Activated CD8-positive, alpha-beta T cell treated with anti-CD3 and anti-CD28 coated beads, Interleukin-2, amount 10 ng/mL, durations not matched to agents 7 days and 5 days (primary cell): Measurements from ENCODE around the gene RBBP5. TPM values are rescaled to one million over a fixed set of nuclear protein-coding genes. Genes with fewer than 3 reads are reported as not detected.
"Not testable (repeated sequence)": the region's sequence is repeated elsewhere in the genome, so short reads cannot be mapped to it uniquely, and the experiment has no call there.

Source experiments
- ATAC-seq: fragments of 150-1000 bp; cut with Tn5 transposase; one replicate; pipeline ENCODE4 v1.10.0; 2021; ENCODE audit warnings: moderate library complexity
- CTCF ChIA-PET: fragments of 350-600 bp; sonication (Branson Sonifier 250); formaldehyde crosslinking; loops from one replicate; lab custom pipeline; 2021; ENCODE audit warnings: antibody characterized with exemption; lab: Charles Lee
- POLR2A ChIA-PET: fragments of 350-600 bp; sonication (Branson Sonifier 250); formaldehyde crosslinking; loops from one replicate; lab custom pipeline; 2021; ENCODE audit warnings: antibody characterized with exemption; lab: Charles Lee
- DNase-seq: peaks from one replicate; pipeline ENCODE4 v3.0.0-alpha.2; 2020
- H3K27ac Mint-ChIP-seq: one replicate; pipeline ENCODE4 v1.8.0; 2021; ENCODE audit warnings: mild to moderate bottlenecking, mixed read lengths
- H3K27me3 Mint-ChIP-seq: one replicate; pipeline ENCODE4 v1.8.0; 2021; ENCODE audit warnings: low read depth, mixed read lengths
- H3K36me3 Mint-ChIP-seq: one replicate; pipeline ENCODE4 v1.8.0; 2021; ENCODE audit warnings: low read depth, mixed read lengths
- H3K4me1 Mint-ChIP-seq: one replicate; pipeline ENCODE4 v1.8.0; 2021; ENCODE audit warnings: low read depth, mixed read lengths
- H3K4me3 Mint-ChIP-seq: one replicate; pipeline ENCODE4 v1.8.0; 2021; ENCODE audit warnings: mild to moderate bottlenecking, mixed read lengths
- H3K9me3 Mint-ChIP-seq: one replicate; pipeline ENCODE4 v1.8.0; 2022; ENCODE audit warnings: mixed read lengths; ENCODE audit not compliant: insufficient read depth
- total RNA-seq, 2 experiments: library from RNA; stranded (reverse); gene quantifications; one replicate each; pipeline ENCODE4 v1.2.3, GENCODE V29; 2021

The RBBP5 gene, protein sequence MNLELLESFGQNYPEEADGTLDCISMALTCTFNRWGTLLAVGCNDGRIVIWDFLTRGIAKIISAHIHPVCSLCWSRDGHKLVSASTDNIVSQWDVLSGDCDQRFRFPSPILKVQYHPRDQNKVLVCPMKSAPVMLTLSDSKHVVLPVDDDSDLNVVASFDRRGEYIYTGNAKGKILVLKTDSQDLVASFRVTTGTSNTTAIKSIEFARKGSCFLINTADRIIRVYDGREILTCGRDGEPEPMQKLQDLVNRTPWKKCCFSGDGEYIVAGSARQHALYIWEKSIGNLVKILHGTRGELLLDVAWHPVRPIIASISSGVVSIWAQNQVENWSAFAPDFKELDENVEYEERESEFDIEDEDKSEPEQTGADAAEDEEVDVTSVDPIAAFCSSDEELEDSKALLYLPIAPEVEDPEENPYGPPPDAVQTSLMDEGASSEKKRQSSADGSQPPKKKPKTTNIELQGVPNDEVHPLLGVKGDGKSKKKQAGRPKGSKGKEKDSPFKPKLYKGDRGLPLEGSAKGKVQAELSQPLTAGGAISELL
- 10 to 100 TPM; 20.3 to 22.0 TPM for total RNA-seq

DNA sequence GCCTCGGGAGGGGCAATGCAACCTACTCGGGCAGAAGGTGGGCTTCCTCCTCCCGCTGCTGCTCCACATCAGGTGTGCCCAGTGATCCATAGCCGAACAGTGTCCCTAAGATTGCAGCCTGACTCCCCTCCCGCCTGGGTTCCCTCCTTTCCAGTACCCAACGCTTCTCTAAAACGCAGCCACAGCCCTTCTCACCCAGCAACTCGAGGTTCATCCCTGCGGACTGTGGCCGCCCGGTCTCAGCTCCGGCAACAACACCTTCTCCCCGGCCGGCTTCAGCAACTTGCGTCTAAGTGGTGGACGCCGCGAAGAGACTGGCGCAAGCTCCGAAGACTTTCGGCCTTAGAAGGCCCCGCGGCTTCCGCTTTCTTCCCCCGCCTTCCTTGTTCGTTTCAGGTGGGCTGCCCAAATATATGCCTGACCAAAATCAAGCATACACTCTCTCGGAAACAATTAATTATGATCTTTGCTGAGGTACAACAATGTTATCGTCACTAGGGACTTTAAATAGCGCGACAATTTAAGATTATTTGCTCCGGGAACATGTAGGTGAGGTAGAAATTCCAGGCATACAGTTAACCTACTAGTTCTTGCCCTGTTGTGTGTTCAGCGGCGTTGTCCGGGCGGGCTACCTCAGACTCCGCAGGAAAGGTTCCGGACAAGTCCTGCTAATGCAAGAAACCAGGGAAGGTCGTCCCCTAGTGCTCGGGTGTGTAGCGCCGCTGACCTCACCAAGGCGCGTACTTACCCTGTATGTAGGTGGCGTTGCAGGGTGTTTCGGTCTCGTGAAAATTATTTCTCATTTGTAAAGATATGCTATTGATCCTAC is at the start of gene RBBP5:
Gene RBBP5, minus strand, starts transcription at position 319 of the 829 bp plus-strand sequence. Its CDS starts 105 bp downstream, at position 214.
- Mint-ChIP-seq H3K36me3 (peaks cover 14% of the 10 kb centered on the region), H3K4me1 (peaks cover 39% of the 10 kb centered on the region), H3K4me3 (peak within 1 kb of the TSS; percentile 96), H3K27ac (peak within 1 kb of the TSS; percentile 99), H3K27me3 (no peaks in the 10 kb centered on the region), H3K9me3 (no peaks in the 10 kb centered on the region)
- ChIA-PET CTCF (interaction anchor here (0.6 to 5.4 kb wide), 24 partner anchors 9 to 315 kb away, joined by 3 to 46 read pairs (median 4); partner anchors contain the start of genes DSTYK and TMCC2), POLR2A (interaction anchor here (0.6 to 1.6 kb wide), 10 partner anchors 10 to 134 kb away, joined by 3 to 8 read pairs (median 4); partner anchors contain the start of gene DSTYK)
- ATAC-seq (peak; percentile 98), DNase-seq (peak; percentile 96)

DNA sequence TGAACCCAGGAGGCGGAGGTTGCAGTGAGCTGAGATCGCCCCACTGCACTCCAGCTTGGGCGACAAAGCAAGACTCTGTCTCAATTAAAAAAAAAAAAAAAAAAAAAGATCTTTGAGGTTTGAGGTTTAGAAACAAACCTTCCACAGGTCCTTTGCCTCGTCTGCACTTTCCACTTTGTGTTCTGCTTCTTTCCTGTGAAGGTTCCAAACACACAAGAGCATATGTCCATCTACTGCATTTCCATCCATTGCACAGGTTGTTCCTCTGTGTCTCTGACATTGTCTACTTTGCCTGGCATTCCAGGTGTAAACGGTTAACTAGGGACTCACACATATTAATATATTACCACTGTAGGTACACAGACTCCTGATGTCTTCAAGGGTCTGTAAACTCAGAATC is 49.6 kb upstream of the RBBP5 start:
- H3K27ac Mint-ChIP-seq, result peak overlapping the region; percentile 9
- H3K27me3 Mint-ChIP-seq, result no peaks in the 10 kb centered on the region
- ATAC-seq, result peak; percentile 65
- no peaks in the 10 kb centered on the region for H3K9me3 Mint-ChIP-seq
- ChIA-PET POLR2A (interaction anchor here (1.5 kb wide), 1 partner anchor 49 kb away, joined by 4 read pairs; the partner anchor contains the start of gene RBBP5), CTCF (interaction anchor here (0.8 to 2.1 kb wide), 4 partner anchors 14 to 84 kb away, joined by 3 to 9 read pairs (median 5); no protein-coding TSS in a partner anchor)
- peaks cover 32% of the 10 kb centered on the region for H3K4me1 Mint-ChIP-seq
- H3K36me3 Mint-ChIP-seq, result peaks cover 44% of the 10 kb centered on the region
- peak overlapping the region; percentile 48 for H3K4me3 Mint-ChIP-seq
- DNase-seq, result peak; percentile 29

DNA sequence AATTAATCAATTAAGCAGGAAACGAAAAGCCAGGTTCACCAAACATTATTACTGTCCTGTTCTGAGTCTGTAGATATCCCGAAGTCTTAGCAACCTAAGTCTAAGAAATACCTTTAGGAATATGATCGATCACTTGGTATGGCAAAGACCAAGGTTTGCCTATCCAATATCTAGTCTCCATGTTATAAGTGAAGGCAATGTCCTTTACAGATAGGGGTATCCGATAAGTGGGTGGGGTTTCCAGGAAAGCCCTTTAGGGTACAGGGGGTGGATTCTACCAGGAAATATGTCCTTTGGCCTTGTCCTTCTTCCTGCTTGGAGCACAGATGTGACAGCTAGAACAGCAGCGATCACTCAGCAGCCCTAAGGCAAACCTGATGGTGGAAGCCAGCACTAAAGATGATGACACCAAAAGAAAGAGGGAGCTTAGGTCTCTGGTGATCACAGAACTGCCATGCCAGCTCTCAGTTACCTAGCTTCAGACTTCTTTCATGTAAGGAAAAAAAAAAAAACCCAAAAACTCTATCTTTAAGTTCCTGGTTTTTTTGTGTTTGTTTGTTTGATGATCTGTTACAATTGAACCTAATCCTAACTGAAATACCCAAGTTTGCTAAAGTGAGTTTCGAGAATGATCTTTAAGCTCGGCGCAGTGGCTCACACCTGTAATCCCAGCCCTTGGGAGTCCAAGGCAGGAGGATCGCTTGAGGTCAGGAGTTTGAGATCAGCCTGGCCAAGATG is 48.9 kb upstream of the RBBP5 start:
- ChIA-PET POLR2A (interaction anchor here (1.5 kb wide), 1 partner anchor 48 kb away, joined by 4 read pairs; the partner anchor contains the start of gene RBBP5), CTCF (interaction anchor here (0.8 to 2.1 kb wide), 4 partner anchors 15 to 85 kb away, joined by 3 to 9 read pairs (median 5); no protein-coding TSS in a partner anchor)
- no peak overlapping the region for H3K27ac Mint-ChIP-seq
- peak overlapping the region; percentile 48 for H3K4me3 Mint-ChIP-seq
- H3K36me3 Mint-ChIP-seq, result peaks cover 44% of the 10 kb centered on the region
- DNase-seq, result no peak
- ATAC-seq, result no peak
- peaks cover 32% of the 10 kb centered on the region for H3K4me1 Mint-ChIP-seq
- no peaks in the 10 kb centered on the region for H3K27me3 Mint-ChIP-seq
- H3K9me3 Mint-ChIP-seq, result no peaks in the 10 kb centered on the region

DNA sequence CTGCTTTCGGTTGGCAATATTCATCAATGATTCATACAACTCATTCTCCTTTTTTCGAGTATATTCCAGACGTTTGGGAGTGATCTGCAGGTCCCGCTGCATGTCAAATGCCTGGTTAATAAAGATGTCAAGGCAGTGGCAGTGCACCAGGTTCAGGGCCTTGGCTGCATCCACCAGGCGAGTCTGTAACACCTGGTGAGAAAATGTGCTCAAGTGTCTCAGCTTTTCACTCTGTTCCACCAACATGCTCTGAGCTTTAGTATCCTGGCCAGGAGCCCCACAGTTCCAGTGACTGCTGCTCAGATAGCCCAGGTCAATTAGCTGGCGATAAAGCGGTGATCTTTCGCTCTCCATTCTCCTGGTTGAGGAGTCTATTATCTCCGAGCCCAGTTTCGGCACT is 47.5 kb upstream of the RBBP5 start:
- Mint-ChIP-seq H3K27me3 (no peaks in the 10 kb centered on the region), H3K36me3 (peaks cover 49% of the 10 kb centered on the region), H3K27ac (peak overlapping the region; percentile 22), H3K4me3 (no peak overlapping the region), H3K4me1 (peaks cover 32% of the 10 kb centered on the region), H3K9me3 (no peaks in the 10 kb centered on the region)
- no peak for DNase-seq
- CTCF ChIA-PET, result interaction anchor here (1.5 kb wide), 2 partner anchors 86 to 180 kb away, joined by 3 read pairs; no protein-coding TSS in a partner anchor
- no peak for ATAC-seq
- POLR2A ChIA-PET, result no interaction called here

DNA sequence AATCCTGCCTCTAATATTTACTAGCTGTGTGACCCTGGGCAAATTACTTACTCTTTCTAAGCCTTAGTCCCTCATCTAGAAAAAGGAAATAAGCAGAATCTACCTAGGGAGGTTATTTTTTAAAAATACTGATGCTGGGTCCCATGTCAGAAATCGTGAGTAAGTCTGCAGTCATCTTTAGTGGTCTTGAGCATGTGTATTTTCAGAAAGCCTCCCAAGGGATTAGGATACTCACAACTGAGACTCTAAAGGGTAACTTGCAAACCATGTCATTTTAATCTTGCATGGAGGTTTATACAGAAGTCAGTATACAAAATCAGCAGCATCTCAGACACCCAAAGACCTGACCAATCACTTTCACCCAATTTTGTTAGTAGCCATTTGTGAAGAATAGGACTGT is 46.5 kb upstream of the RBBP5 start:
- ATAC-seq (no peak), DNase-seq (no peak)
- ChIA-PET CTCF (interaction anchor here (1.3 to 1.5 kb wide), 2 partner anchors 11 to 179 kb away, joined by 3 read pairs; no protein-coding TSS in a partner anchor), POLR2A (no interaction called here)
- H3K36me3 Mint-ChIP-seq, result peaks cover 57% of the 10 kb centered on the region
- H3K4me3 Mint-ChIP-seq, result no peak overlapping the region
- no peak overlapping the region for H3K27ac Mint-ChIP-seq
- H3K9me3 Mint-ChIP-seq, result no peaks in the 10 kb centered on the region
- no peaks in the 10 kb centered on the region for H3K27me3 Mint-ChIP-seq
- peaks cover 38% of the 10 kb centered on the region for H3K4me1 Mint-ChIP-seq

DNA sequence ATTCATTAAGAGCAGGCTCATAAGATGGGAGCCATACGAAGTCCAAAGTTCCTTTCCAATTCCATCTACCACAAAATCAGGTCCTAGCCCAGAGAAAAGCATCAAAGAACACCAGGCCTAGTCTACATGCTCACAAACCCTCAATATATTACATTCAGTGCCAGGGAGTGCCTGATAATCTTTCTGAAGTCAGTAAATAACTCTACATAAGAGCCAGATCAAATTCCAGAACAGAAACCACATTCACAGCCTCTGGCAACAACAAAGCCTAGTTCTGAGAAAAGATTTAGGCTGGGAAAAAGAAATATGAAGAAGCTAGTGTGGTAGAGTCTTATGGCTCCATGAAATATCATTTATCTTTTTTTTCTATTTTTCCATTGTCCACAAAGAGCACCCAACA is 40.5 kb upstream of the RBBP5 start:
- Mint-ChIP-seq H3K4me3 (no peak overlapping the region), H3K4me1 (peaks cover 14% of the 10 kb centered on the region), H3K27ac (no peak overlapping the region), H3K27me3 (no peaks in the 10 kb centered on the region), H3K36me3 (peaks cover 68% of the 10 kb centered on the region), H3K9me3 (no peaks in the 10 kb centered on the region)
- ChIA-PET POLR2A (no interaction called here), CTCF (interaction anchor here (0.9 kb wide), 1 partner anchor 94 kb away, joined by 3 read pairs; no protein-coding TSS in a partner anchor)
- no peak for DNase-seq
- ATAC-seq, result no peak

DNA sequence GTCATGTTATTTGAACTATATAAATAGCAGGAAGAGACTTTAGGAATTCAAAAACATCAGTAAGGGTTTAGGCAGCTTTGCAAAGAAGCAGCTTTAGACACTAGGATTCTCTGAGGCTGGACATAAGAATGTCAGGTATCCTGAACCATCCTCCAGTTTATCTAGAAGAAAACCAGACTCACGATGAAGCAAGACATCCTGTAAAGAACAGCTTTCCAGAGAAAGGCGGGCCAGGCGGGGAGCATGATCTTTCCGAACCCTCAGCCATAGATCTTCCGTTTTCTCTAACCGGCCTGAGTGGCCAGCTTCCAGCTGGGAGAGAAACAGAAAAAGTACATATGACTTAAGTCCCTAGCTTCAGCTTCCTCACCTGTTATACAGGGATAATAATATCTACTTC is 39.3 kb upstream of the RBBP5 start:
- H3K27me3 Mint-ChIP-seq, result no peaks in the 10 kb centered on the region
- DNase-seq (no peak), ATAC-seq (no peak)
- ChIA-PET POLR2A (interaction anchor here (0.6 to 1.1 kb wide), 2 partner anchors 10 to 50 kb away, joined by 3 to 4 read pairs; no protein-coding TSS in a partner anchor), CTCF (interaction anchor here (0.7 to 0.8 kb wide), 2 partner anchors 16 to 19 kb away, joined by 3 read pairs; no protein-coding TSS in a partner anchor)
- H3K4me3 Mint-ChIP-seq, result no peak overlapping the region
- peak overlapping the region; percentile 33 for H3K27ac Mint-ChIP-seq
- H3K36me3 Mint-ChIP-seq, result peaks cover 77% of the 10 kb centered on the region
- H3K9me3 Mint-ChIP-seq, result peaks cover 4% of the 10 kb centered on the region
- H3K4me1 Mint-ChIP-seq, result peaks cover 14% of the 10 kb centered on the region

DNA sequence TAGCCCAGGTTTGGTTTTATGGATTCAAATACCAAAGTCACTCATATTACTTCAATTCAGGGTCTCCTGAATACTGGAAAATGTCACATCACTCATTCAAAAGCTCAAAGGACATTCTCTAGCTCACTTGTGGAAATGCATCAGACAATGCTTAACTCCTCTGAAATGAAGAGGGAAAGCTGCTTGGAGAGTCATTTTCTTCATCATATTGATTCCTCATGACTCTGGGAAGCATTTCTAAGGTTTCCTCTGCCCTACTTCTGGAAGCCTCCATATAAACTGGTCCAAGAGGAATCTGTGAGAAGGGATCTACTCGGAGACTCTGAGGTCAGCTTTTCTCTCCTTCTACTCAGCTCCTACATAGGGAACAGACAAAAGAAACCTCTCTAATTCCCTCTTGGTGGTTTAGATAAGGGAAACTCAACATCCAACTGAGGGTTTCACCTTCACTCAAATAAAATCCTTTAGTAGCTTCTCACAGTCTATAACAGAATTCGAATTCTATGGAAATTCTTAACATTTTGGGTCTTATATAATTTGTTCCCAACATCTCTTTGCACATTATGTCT is 36.4 kb upstream of the RBBP5 start:
- DNase-seq (no peak), ATAC-seq (no peak)
- Mint-ChIP-seq H3K27me3 (no peaks in the 10 kb centered on the region), H3K4me1 (peaks cover 8% of the 10 kb centered on the region), H3K36me3 (peaks cover 86% of the 10 kb centered on the region), H3K4me3 (no peak overlapping the region), H3K9me3 (peaks cover 4% of the 10 kb centered on the region), H3K27ac (no peak overlapping the region)
- CTCF ChIA-PET, result interaction anchor here (0.5 to 1.6 kb wide), 8 partner anchors 9 to 98 kb away, joined by 3 to 10 read pairs (median 3); no protein-coding TSS in a partner anchor
- POLR2A ChIA-PET, result no interaction called here

DNA sequence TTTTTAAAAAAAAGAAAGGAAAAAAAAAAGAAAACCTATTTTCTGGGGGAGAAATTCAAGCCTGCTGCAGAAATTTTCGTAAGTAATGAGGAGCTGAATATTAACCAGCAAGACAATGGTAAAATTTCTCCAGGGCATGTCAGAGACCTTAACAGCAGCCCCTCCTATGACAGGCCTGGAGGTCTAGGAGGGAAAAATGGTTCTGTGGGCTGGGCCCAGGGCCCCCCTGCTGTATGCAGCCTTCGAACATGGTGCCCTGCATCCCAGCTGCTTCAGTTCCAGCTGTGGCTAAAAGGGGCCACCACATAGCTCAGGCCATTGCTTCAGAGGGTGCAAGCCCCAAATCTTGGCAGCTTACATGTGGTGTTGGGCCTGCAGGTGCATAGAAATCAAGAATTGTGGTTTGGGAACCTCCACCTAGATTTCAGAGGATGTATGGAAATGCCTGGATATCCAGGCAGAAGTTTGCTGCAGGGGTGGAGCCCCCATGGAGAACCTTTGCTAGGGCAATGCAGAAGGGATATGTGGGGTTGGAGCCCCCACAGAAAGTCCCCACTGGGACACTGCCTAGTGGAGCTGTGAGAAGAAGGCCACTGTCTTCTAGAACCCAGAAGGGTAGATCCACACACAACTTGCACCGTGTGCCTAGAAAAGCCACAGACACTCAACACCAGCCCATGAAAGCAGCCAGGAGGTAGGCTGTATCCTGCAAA is 34.0 kb upstream of the RBBP5 start:
- ATAC-seq, H3K4me3 Mint-ChIP-seq, H3K4me1 Mint-ChIP-seq, H3K27me3 Mint-ChIP-seq, H3K9me3 Mint-ChIP-seq, DNase-seq, H3K27ac Mint-ChIP-seq, POLR2A ChIA-PET: not testable (repeated sequence)
- CTCF ChIA-PET, result interaction anchor here (2.4 kb wide), 1 partner anchor 14 kb away, joined by 11 read pairs; no protein-coding TSS in a partner anchor
- peaks cover 72% of the 10 kb centered on the region for H3K36me3 Mint-ChIP-seq

DNA sequence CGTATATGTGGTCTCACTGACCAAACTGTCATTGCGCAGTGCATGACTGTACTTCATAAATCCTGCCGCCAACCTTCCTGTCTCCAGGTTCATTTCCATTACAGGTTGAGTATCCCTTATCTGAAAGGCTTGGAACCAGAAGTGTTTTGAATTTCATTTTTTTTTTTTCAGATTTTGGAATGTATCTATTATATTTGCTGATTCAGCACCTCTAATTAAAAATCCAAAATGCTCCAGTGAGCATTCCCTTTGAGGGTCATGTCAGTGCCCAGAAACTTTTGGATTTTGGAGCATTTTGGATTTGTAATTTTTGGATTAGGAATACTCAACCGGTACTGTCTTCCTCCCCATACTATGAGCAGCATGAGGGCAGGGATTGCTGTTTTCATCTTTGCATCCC is 30.7 kb upstream of the RBBP5 start:
- Mint-ChIP-seq H3K9me3 (peaks cover 4% of the 10 kb centered on the region), H3K4me3 (no peak overlapping the region), H3K36me3 (peaks cover 47% of the 10 kb centered on the region), H3K27me3 (no peaks in the 10 kb centered on the region), H3K4me1 (no peaks in the 10 kb centered on the region), H3K27ac (no peak overlapping the region)
- ATAC-seq, result no peak
- POLR2A ChIA-PET, result no interaction called here
- CTCF ChIA-PET, result interaction anchor here (0.7 to 1.0 kb wide), 2 partner anchors 11 to 75 kb away, joined by 3 read pairs; partner anchors contain the start of gene TMCC2
- no peak for DNase-seq
